ENCODE results near the gene TTLL12. TPM values are rescaled to one million over a fixed set of nuclear protein-coding genes. Genes with fewer than 3 reads are reported as not detected.

The TTLL12 gene
- total and polyA plus RNA-seq, 4 experiments from 2014 or later, result 20.8 to 29.6 (median 28.6) TPM

GRCh38 chr22:43230971-43231723 is 44.2 kb upstream of the TTLL12 start:
- CTCF ChIA-PET (ENCODE audit: partially characterized antibody), result interaction anchor here (0.6 to 6.8 kb wide), 20 partner anchors 10 to 158 kb away, joined by 3 to 140 read pairs (median 5); partner anchors contain the start of gene SCUBE1
- intact Hi-C loops (cut with micrococcal nuclease), result no loop called here

GRCh38 chr22:43230571-43230970 is 43.6 kb upstream of the TTLL12 start:
- Histone ChIP-seq H3K27me3 (ENCODE audit: insufficient read depth, low read length) (no peaks in the 10 kb centered on the region), H3K4me1 (ENCODE audit: insufficient read depth, low read length) (no peaks in the 10 kb centered on the region), H3K27ac (ENCODE audit: low read depth, low read length) (no peak overlapping the region), H3K4me3 (ENCODE audit: low read length in 2 of 2) (no peak overlapping the region), H3K9me3 (ENCODE audit: control insufficient read depth in 1 of 2, low read length in 2 of 2) (no peaks in the 10 kb centered on the region), H3K36me3 (ENCODE audit: insufficient read depth, low read length) (no peaks in the 10 kb centered on the region)
- Mint-ChIP-seq H3K27ac (no peak overlapping the region), H3K4me3 (no peak overlapping the region), H3K4me1 (peaks cover 2 to 5% (median 4%) of the 10 kb centered on the region in 4 donors), H3K9me3 (peaks cover 0 to 1% (median 0%) of the 10 kb centered on the region in 8 donors), H3K27me3 (peaks cover 3 to 10% of the 10 kb centered on the region in 2 donors), H3K36me3 (no peaks in the 10 kb centered on the region)
- ChIA-PET POLR2A (ENCODE audit: partially characterized antibody) (no interaction called here), CTCF (ENCODE audit: partially characterized antibody) (interaction anchor here (1.9 to 6.8 kb wide), 4 partner anchors 43 to 158 kb away, joined by 15 to 140 read pairs (median 18); no protein-coding TSS in a partner anchor)
- intact Hi-C loops (cut with micrococcal nuclease), result no loop called here
- DNase-seq, result no peak

More at GRCh38 chr22:43230971-43231723, 44.2 kb upstream of the TTLL12 start:
- Mint-ChIP-seq H3K4me1 (peaks cover 2 to 5% (median 4%) of the 10 kb centered on the region in 4 donors), H3K27ac (peak overlapping the region in 1 of 7 donors; percentile 47), H3K27me3 (peaks cover 3 to 6% of the 10 kb centered on the region in 2 donors), H3K4me3 (no peak overlapping the region), H3K9me3 (peaks cover 0 to 1% (median 0%) of the 10 kb centered on the region in 8 donors), H3K36me3 (no peaks in the 10 kb centered on the region)
- H3K27me3 ChIP-seq (ENCODE audit: insufficient read depth, low read length), result no peaks in the 10 kb centered on the region
- POLR2A ChIA-PET (ENCODE audit: partially characterized antibody), result no interaction called here
- no peak overlapping the region for H3K4me3 ChIP-seq (ENCODE audit: low read length in 2 of 2)
- no peaks in the 10 kb centered on the region for H3K9me3 ChIP-seq (ENCODE audit: control insufficient read depth in 1 of 2, low read length in 2 of 2)
- no peak overlapping the region for H3K27ac ChIP-seq (ENCODE audit: low read depth, low read length)
- no peaks in the 10 kb centered on the region for H3K4me1 ChIP-seq (ENCODE audit: insufficient read depth, low read length)
- H3K36me3 ChIP-seq (ENCODE audit: insufficient read depth, low read length), result no peaks in the 10 kb centered on the region
- peak; percentile 50 to 59 (median 55) for DNase-seq

DNA sequence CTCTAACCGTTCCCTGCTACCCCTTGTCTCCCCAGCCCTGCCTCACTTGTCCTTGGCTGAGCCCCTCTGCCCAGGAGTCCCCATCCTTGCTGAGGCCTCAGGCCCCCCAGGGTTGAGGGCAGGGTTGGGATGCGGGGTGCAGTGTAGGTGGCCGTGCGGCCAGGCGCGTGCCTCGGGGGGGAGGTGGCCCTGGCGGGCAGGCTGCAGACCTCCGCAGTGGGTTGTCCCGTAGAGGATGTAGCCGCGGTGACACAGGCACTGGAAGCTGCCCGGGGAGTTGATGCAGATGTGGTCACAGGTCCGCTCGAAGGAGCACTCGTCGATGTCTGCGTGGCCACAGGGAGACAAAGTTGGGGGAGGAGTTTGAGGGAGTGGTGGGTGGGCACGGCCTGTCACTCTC is 41.9 kb upstream of the TTLL12 start:
- H3K9me3 ChIP-seq (ENCODE audit: control insufficient read depth in 1 of 2, low read length in 2 of 2), result no peaks in the 10 kb centered on the region
- H3K27ac Mint-ChIP-seq, result no peak overlapping the region
- no peaks in the 10 kb centered on the region for H3K4me1 ChIP-seq (ENCODE audit: insufficient read depth, low read length)
- H3K27me3 ChIP-seq (ENCODE audit: insufficient read depth, low read length), result no peaks in the 10 kb centered on the region
- H3K36me3 Mint-ChIP-seq, result no peaks in the 10 kb centered on the region
- H3K27ac ChIP-seq (ENCODE audit: low read depth, low read length), result no peak overlapping the region
- CTCF ChIA-PET (ENCODE audit: partially characterized antibody), result interaction anchor here (0.8 to 6.8 kb wide), 6 partner anchors 44 to 158 kb away, joined by 3 to 140 read pairs (median 6); no protein-coding TSS in a partner anchor
- H3K36me3 ChIP-seq (ENCODE audit: insufficient read depth, low read length), result no peaks in the 10 kb centered on the region
- H3K4me3 Mint-ChIP-seq, result no peak overlapping the region
- H3K9me3 Mint-ChIP-seq, result peaks cover 0 to 1% (median 0%) of the 10 kb centered on the region in 8 donors
- no peak overlapping the region for H3K4me3 ChIP-seq (ENCODE audit: low read length in 2 of 2)
- peaks cover 2 to 5% (median 4%) of the 10 kb centered on the region in 4 donors for H3K4me1 Mint-ChIP-seq
- peaks cover 3 to 10% of the 10 kb centered on the region in 2 donors for H3K27me3 Mint-ChIP-seq
- no peak for DNase-seq
- POLR2A ChIA-PET (ENCODE audit: partially characterized antibody), result interaction anchor here (1.9 kb wide), 1 partner anchor 41 kb away, joined by 5 read pairs; no protein-coding TSS in a partner anchor
- intact Hi-C loops (cut with micrococcal nuclease), result no loop called here

- POLR2A ChIA-PET (ENCODE audit: partially characterized antibody), result interaction anchor here (1.9 kb wide), 1 partner anchor 41 kb away, joined by 5 read pairs; no protein-coding TSS in a partner anchor
Measured at GRCh38 chr22:43228330-43228729, 41.4 kb upstream of the TTLL12 start.

DNA sequence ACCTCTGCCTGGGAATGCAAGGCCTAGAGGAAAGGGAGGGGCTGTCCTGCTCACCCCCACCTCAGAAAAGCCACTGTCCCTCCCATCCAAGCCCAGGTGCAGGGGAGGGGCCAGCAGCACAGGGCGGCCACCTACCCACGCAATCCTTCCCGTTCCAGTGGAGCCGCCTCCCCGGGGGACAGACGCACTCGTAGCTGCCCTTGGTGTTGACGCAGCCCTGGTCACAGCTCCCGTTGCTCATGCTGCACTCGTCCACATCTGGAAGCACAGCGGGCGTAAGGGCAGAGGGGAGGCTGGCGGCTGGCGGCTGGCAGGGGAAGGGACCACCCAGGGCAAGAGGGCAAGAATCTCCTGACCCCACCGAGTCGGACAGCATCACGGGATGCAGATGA is 40.3 kb upstream of the TTLL12 start:
- Mint-ChIP-seq H3K4me1 (peaks cover 2 to 5% (median 4%) of the 10 kb centered on the region in 4 donors), H3K27me3 (peaks cover 3 to 8% of the 10 kb centered on the region in 2 donors), H3K36me3 (no peaks in the 10 kb centered on the region), H3K4me3 (no peak overlapping the region), H3K27ac (no peak overlapping the region), H3K9me3 (peaks cover 0 to 1% (median 0%) of the 10 kb centered on the region in 8 donors)
- H3K4me3 ChIP-seq (ENCODE audit: low read length in 2 of 2), result no peak overlapping the region
- CTCF ChIA-PET (ENCODE audit: partially characterized antibody), result interaction anchor here (1.3 to 3.6 kb wide), 3 partner anchors 11 to 159 kb away, joined by 5 to 13 read pairs (median 6); no protein-coding TSS in a partner anchor
- POLR2A ChIA-PET (ENCODE audit: partially characterized antibody), result no interaction called here
- intact Hi-C loops (cut with micrococcal nuclease), result no loop called here
- no peak overlapping the region for H3K27ac ChIP-seq (ENCODE audit: low read depth, low read length)
- H3K9me3 ChIP-seq (ENCODE audit: control insufficient read depth in 1 of 2, low read length in 2 of 2), result no peaks in the 10 kb centered on the region
- H3K27me3 ChIP-seq (ENCODE audit: insufficient read depth, low read length), result no peaks in the 10 kb centered on the region
- no peak for DNase-seq
- H3K36me3 ChIP-seq (ENCODE audit: insufficient read depth, low read length), result no peaks in the 10 kb centered on the region
- H3K4me1 ChIP-seq (ENCODE audit: insufficient read depth, low read length), result no peaks in the 10 kb centered on the region

More at GRCh38 chr22:43228330-43228729, 41.4 kb upstream of the TTLL12 start:
- Mint-ChIP-seq H3K9me3 (peaks cover 0 to 1% (median 0%) of the 10 kb centered on the region in 8 donors), H3K27ac (peak overlapping the region in 2 of 7 donors; percentile 3 to 62), H3K27me3 (peaks cover 3 to 10% of the 10 kb centered on the region in 2 donors), H3K36me3 (no peaks in the 10 kb centered on the region), H3K4me3 (no peak overlapping the region), H3K4me1 (peaks cover 2 to 5% (median 4%) of the 10 kb centered on the region in 4 donors)
- Histone ChIP-seq H3K36me3 (ENCODE audit: insufficient read depth, low read length) (no peaks in the 10 kb centered on the region), H3K4me3 (ENCODE audit: low read length in 2 of 2) (no peak overlapping the region), H3K27me3 (ENCODE audit: insufficient read depth, low read length) (no peaks in the 10 kb centered on the region), H3K27ac (ENCODE audit: low read depth, low read length) (no peak overlapping the region), H3K4me1 (ENCODE audit: insufficient read depth, low read length) (no peaks in the 10 kb centered on the region), H3K9me3 (ENCODE audit: control insufficient read depth in 1 of 2, low read length in 2 of 2) (no peaks in the 10 kb centered on the region)
- intact Hi-C loops (cut with micrococcal nuclease), result no loop called here
- no peak for DNase-seq
- CTCF ChIA-PET (ENCODE audit: partially characterized antibody), result interaction anchor here (1.2 to 1.6 kb wide), 4 partner anchors 12 to 158 kb away, joined by 4 to 10 read pairs (median 6); no protein-coding TSS in a partner anchor

GRCh38 chr22:43226377-43227238 is 39.7 kb upstream of the TTLL12 start:
- CTCF ChIA-PET (ENCODE audit: partially characterized antibody), result interaction anchor here (3.6 kb wide), 1 partner anchor 120 kb away, joined by 13 read pairs; no protein-coding TSS in a partner anchor
- intact Hi-C loops (cut with micrococcal nuclease), result no loop called here

More at GRCh38 chr22:43226377-43227238, 39.7 kb upstream of the TTLL12 start:
- Mint-ChIP-seq H3K27me3 (peaks cover 3 to 8% of the 10 kb centered on the region in 2 donors), H3K27ac (no peak overlapping the region), H3K36me3 (no peaks in the 10 kb centered on the region), H3K9me3 (peaks cover 0 to 1% (median 0%) of the 10 kb centered on the region in 8 donors), H3K4me3 (no peak overlapping the region), H3K4me1 (peaks cover 2 to 5% (median 4%) of the 10 kb centered on the region in 4 donors)
- H3K4me3 ChIP-seq (ENCODE audit: low read length in 2 of 2), result no peak overlapping the region
- no peaks in the 10 kb centered on the region for H3K36me3 ChIP-seq (ENCODE audit: insufficient read depth, low read length)
- H3K4me1 ChIP-seq (ENCODE audit: insufficient read depth, low read length), result no peaks in the 10 kb centered on the region
- H3K27ac ChIP-seq (ENCODE audit: low read depth, low read length), result no peak overlapping the region
- POLR2A ChIA-PET (ENCODE audit: partially characterized antibody), result no interaction called here
- DNase-seq, result no peak
- H3K9me3 ChIP-seq (ENCODE audit: control insufficient read depth in 1 of 2, low read length in 2 of 2), result no peaks in the 10 kb centered on the region
- no peaks in the 10 kb centered on the region for H3K27me3 ChIP-seq (ENCODE audit: insufficient read depth, low read length)

Data from CD4-positive, alpha-beta memory T cell (primary cell).